ENCODE results near the gene ZNF326. TPM values are rescaled to one million over a fixed set of nuclear protein-coding genes. Genes with fewer than 3 reads are reported as not detected.

Gene ZNF326
- total and polyA plus RNA-seq, 10 of the 15 experiments (the other 5 are each of a cell fraction or from before 2014, with no cell fraction given): 7.1 to 29.4 (median 21.9) TPM

DNA sequence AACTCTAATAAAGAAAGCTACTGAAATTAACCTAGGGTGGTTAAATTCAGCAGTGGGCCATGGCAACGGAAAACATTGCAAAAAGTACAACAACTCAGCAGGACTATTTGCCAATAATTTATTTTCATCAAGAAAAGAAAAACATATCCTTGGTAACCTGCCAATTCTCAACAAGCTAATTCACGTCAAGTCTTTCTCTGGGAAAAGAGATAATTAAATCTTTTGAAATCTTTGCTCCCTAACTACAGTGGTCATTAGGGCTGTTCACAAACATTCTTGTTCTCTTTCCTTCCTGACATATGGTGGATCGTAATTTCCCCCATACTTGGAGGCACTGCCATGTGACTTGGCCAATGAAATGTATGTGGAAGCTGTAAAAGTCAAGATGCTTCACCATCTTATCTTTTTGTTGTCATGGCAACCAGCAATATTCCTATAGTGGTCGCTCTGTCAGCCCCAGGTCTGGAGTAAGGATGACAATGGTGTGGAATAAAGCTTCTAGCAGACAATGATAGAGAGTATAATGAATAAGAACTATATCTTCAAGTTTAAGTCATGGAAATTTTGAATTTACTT, 29.6 kb upstream of the ZNF326 start:
- ChIA-PET SMC1A (ENCODE audit: uncharacterized antibody, unreplicated experiment) (no interaction called here), RAD21 (ENCODE audit: unreplicated experiment) (no interaction called here), CTCF (no interaction called here), POLR2A (interaction anchor here (0.6 to 0.7 kb wide), 2 partner anchors 9 to 803 kb away, joined by 6 to 11 read pairs; no protein-coding TSS in a partner anchor)
- BruUV-seq (replicated peaks): no TSS peak
- Histone ChIP-seq H3K4me2 (ENCODE audit: control insufficient read depth, insufficient read depth) (no peak overlapping the region), H3K27ac (ENCODE audit: control insufficient read depth, insufficient read depth) (no peak overlapping the region), H2AFZ (ENCODE audit: control insufficient read depth, low read depth, low read length) (no peak overlapping the region), H3K9me3 (replicated peaks; ENCODE audit: control insufficient read depth, insufficient read depth, low read length) (no peaks in the 10 kb centered on the region), H4K20me1 (ENCODE audit: control insufficient read depth, insufficient read depth) (no peaks in the 10 kb centered on the region), H3K36me3 (ENCODE audit: control insufficient read depth in 2 of 2, insufficient read depth in 2 of 2, low read length in 1 of 2) (no peaks in the 10 kb centered on the region), H3K4me1 (ENCODE audit: control insufficient read depth, insufficient read depth, low read length) (peaks cover 10% of the 10 kb centered on the region; the same call in 1 of the 2 replicates), H3K27me3 (replicated peaks in 1 of 2; ENCODE audit: control insufficient read depth in 2 of 2, insufficient read depth in 2 of 2, low read length in 1 of 2) (no peaks in the 10 kb centered on the region), H3K4me3 (no peak overlapping the region), H3K9ac (ENCODE audit: control insufficient read depth, insufficient read depth, low read length) (no peak overlapping the region), H3K79me2 (ENCODE audit: control insufficient read depth, insufficient read depth, low read length) (no peaks in the 10 kb centered on the region)
- DNase-seq (ENCODE audit: low read depth, low spot score) (no peak), ATAC-seq (no peak), FAIRE-seq (no peak)
- 66% methylated on average over 4 of the region's 4 CpGs for WGBS (ENCODE audit: insufficient coverage, insufficient replicate concordance, low lambda C conversion rate, missing lambda C conversion rate)
- intact Hi-C loops (cut with micrococcal nuclease; ENCODE audit: unreplicated experiment): no loop called here
- TF ChIP-seq SMARCA5 (IDR thresholded peaks at IDR 0.05): no peak
- TF ChIP-seq, protein P1, sequence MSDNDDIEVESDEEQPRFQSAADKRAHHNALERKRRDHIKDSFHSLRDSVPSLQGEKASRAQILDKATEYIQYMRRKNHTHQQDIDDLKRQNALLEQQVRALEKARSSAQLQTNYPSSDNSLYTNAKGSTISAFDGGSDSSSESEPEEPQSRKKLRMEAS (IDR thresholded peaks at IDR 0.05; ENCODE audit: low read depth, low read length): no peak
- TF ChIP-seq WRNIP1 (IDR thresholded peaks at IDR 0.05; ENCODE audit: borderline replicate concordance, low read depth, low read length): no peak
- TF ChIP-seq TBL1XR1 (IDR thresholded peaks at IDR 0.05; ENCODE audit: low read depth, low read length): no peak
- no peak for TF ChIP-seq HCFC1 (IDR thresholded peaks at IDR 0.05; ENCODE audit: low read length)
- no peak for TF ChIP-seq SUPT20H (IDR thresholded peaks at IDR 0.05; ENCODE audit: borderline replicate concordance, control insufficient read depth, low read depth, low read length)
- no peak for TF ChIP-seq BMI1 (IDR thresholded peaks at IDR 0.05; ENCODE audit: borderline replicate concordance)
- no peak for TF ChIP-seq CHD2 (IDR thresholded peaks at IDR 0.05; ENCODE audit: borderline replicate concordance, low read depth, low read length)
- TF ChIP-seq STAT3 (IDR thresholded peaks at IDR 0.05; ENCODE audit: low read depth, low read length): no peak
- no peak for TF ChIP-seq EED (IDR thresholded peaks at IDR 0.05; ENCODE audit: low read depth)
- in situ Hi-C loops (cut with MboI): no loop called here
